HG02588 (cell line): ENCODE results near the gene LMO1.

Experiments used
- ATAC-seq: cut with Tn5 transposase; IDR thresholded peaks from one replicate; pipeline ENCODE4 v1.9.1; 2021; ENCODE audit warnings: mild to moderate bottlenecking, moderate library complexity; ENCODE audit not compliant: unreplicated experiment

Gene LMO1

GRCh38 chr11:8263769-8264410 lies at the start of gene LMO1:
TSS of gene LMO1 (minus strand) at chr11:8263878. CDS start at chr11:8263362, 516 bp downstream.
- peak; percentile 46 for ATAC-seq

- no peak for ATAC-seq
Measured at GRCh38 chr11:8312986-8313385, 49.3 kb upstream of the LMO1 start.

- ATAC-seq, result no peak
Measured at GRCh38 chr11:8311366-8311765, 47.7 kb upstream of the LMO1 start.

- ATAC-seq, result no peak
Measured at GRCh38 chr11:8310743-8311298, 47.1 kb upstream of the LMO1 start.

- ATAC-seq, result no peak
Measured at GRCh38 chr11:8309862-8310261, 46.2 kb upstream of the LMO1 start.

- ATAC-seq, result no peak
Measured at GRCh38 chr11:8309311-8309710, 45.6 kb upstream of the LMO1 start.

GRCh38 chr11:8307601-8308000 lies 43.9 kb upstream of the LMO1 start:
- no peak for ATAC-seq

- no peak for ATAC-seq
Measured at GRCh38 chr11:8301622-8302021, 37.9 kb upstream of the LMO1 start.

- ATAC-seq, result no peak
Measured at GRCh38 chr11:8298801-8299786, 35.4 kb upstream of the LMO1 start.

- ATAC-seq, result no peak
Measured at GRCh38 chr11:8297781-8298440, 34.2 kb upstream of the LMO1 start.

- ATAC-seq, result no peak
Measured at GRCh38 chr11:8296872-8297271, 33.2 kb upstream of the LMO1 start.

GRCh38 chr11:8296038-8296649 lies 32.5 kb upstream of the LMO1 start:
- ATAC-seq, result no peak

GRCh38 chr11:8294251-8294935 lies 30.7 kb upstream of the LMO1 start:
- no peak for ATAC-seq

GRCh38 chr11:8293171-8293570 lies 29.5 kb upstream of the LMO1 start:
- ATAC-seq, result no peak

GRCh38 chr11:8292351-8292750 lies 28.7 kb upstream of the LMO1 start:
- ATAC-seq, result no peak

- no peak for ATAC-seq
Measured at GRCh38 chr11:8291421-8292350, 28.0 kb upstream of the LMO1 start.

- no peak for ATAC-seq
Measured at GRCh38 chr11:8290081-8290810, 26.6 kb upstream of the LMO1 start.

GRCh38 chr11:8289492-8289918 lies 25.8 kb upstream of the LMO1 start:
- no peak for ATAC-seq
